ENCODE measurements around the gene TMBIM6. TPM values are rescaled to one million over a fixed set of nuclear protein-coding genes. Genes with fewer than 3 reads are reported as not detected.
"Not testable (repeated sequence)": the region's sequence is repeated elsewhere in the genome, so short reads cannot be mapped to it uniquely, and the experiment has no call there.

Gene TMBIM6
- total RNA-seq, 1 donor from 2014 or later: 228 TPM

GRCh38 chr12:49777341-49777740 is 36.0 kb downstream of the TMBIM6 start:
- no peak for DNase-seq

GRCh38 chr12:49777800-49778748 is 36.7 kb downstream of the TMBIM6 start:
- DNase-seq: no peak

DNA sequence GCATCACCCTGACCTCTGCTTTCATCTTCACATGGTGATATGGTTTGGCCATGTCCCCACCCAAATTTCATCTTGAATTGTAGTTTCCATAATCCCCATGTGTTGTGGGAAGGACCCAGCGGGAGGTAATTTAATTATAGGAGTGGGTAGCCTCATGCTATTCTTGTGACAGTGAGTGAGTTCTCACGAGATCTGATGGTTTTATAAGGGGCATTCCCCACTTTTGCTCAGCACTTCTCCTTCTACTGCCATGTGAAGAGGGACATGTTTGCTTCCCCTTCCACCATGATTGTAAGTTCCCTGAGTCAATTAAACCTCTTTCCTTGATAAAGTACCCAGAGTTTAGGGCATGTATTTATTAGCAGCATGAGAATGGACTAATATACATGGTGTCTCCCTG is 38.2 kb downstream of the TMBIM6 start:
- DNase-seq: no peak

DNA sequence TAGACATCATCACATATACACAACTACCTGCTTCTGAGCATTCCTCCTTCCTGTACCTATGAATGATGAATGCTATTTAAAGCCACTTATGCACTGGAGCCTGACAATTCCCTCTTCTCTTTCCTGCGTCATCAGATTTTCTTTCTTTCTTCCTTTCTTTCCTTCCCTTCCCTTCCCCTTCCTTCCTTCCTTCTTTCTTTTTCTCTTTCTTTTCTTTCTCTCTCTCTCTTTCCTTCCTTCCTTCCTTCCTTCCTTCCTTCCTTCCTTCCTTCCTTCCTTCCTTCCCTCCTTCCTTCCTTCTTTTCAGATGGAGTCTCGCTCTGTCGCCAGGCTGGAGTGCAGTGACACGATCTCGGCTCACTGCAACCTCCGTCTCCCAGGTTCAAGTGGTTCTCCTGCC is 39.6 kb downstream of the TMBIM6 start:
- not testable (repeated sequence) for DNase-seq

GRCh38 chr12:49783917-49784676 is 42.7 kb downstream of the TMBIM6 start:
- DNase-seq: peak; percentile 70

DNA sequence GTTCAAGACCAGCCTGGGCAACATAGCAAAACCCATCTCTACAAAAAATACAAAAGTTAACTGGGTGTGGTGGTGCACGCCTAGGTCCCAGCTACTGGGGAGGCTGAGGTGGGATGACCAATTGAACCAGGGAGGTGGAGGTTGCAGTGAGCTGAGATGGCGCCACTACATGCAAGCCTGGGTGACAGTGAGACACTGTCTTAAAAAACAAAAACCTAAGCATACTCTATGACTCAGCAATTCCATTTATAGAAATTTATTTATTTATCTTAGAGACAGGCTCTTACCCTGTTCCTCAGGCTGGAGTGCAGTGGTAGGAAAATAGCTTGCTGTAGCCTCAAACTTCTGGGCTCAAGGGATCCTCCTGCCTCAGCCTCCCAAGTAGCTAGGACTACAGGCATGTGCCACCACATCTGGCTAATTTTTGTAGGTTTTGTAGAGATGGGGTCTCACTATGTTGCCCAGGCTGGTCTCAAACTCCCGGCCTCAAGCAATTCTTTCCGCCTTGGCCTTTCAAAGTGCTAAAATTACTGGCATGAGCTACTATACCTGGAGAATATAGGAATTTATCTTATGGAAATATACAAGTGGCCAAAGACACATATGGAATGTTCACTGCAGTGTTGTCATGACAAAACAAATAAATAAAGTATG is 43.5 kb downstream of the TMBIM6 start:
- no peak for DNase-seq

DNA sequence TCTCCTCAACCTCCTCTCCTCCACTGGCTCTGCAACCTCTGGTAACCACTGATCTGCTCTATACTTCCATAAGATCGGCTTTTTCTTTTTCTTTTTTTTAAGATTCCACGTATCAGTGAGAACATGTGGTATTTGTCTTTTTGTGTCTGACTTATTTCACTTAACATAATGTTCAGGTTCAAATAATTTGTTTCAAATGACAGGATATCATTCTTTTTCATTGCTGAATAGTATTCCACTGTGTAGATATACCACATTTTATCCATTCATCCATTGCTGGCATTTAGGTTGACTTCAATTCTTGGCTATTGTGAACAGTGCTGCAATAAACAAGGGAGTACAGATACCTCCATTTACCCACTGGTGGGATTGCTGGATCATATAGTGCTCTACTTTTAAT is 46.3 kb downstream of the TMBIM6 start:
- no peak for DNase-seq

DNA sequence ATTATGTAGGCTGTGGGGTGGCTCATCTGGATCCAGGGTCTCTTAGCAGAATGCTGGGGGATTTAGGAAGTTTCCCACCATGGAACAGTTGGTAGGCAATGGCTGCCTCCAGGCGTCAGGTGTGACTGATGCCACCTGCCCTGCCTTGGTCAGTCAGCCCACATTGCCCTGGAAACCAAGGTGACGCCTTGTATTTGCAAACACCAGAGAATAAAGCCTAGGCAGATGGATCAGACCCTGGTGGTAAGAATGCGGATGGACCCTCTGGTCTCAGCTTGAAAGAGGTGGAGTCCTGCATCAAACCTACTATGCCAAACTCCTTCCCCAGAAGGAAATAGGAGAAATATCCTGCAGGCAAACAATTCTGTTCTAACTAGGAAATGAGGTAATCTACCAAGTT is 48.6 kb downstream of the TMBIM6 start:
- no peak for DNase-seq

GRCh38 chr12:49790741-49791555 is 49.6 kb downstream of the TMBIM6 start:
- no peak for DNase-seq

DNA sequence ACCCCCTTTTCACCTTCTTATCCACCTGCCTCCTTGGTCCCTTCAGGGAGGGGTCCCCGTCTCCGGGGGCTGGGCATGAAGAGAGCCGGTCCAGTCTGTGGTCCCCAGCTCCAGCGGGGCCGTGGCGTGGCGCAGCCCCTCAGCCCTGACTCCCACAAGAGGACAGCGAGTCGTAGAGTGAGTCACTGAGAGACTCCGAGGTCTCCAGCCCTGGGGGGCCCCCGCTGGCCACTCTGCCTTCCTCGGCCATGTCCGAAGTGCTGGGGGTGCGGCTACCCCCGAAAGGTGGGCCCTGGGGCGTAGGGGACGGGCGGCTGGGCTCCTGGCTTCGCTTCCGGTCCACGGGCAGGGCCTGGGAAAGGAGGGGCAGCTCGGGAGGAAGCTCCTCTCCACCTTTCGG is 50.3 kb downstream of the TMBIM6 start:
- DNase-seq: no peak

- DNase-seq: no peak
Measured at GRCh38 chr12:49792181-49792970, 51.0 kb downstream of the TMBIM6 start.

DNA sequence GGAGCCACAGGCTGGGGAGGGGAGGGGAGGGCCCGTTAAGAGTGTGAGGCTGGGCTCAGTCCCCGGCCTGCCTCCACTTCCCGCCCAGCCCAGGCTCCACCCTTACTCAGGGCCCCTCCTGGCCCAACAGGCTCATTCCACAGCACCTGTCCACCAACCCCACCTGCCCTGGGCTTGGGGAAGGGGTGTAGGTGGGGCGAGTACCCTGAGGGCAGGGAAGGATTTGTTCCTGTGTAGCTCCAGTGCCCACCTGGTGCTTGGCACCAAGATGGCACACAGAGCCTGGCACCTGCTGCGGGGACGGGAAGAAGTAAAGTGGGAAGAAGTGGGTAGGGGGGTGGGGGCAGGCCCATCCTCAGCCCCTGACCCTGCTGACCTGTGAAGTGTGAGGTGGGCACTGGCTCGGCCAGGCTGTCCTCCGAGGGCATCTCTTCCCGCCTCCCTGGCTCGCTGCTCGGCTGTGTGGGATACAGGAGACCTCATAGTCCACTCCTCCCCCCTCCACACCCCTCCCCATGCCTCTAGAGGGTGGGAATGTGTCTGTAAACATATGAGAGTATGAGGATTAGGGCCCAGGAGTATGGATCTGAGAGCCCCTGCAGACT is 51.7 kb downstream of the TMBIM6 start:
- DNase-seq: no peak

DNA sequence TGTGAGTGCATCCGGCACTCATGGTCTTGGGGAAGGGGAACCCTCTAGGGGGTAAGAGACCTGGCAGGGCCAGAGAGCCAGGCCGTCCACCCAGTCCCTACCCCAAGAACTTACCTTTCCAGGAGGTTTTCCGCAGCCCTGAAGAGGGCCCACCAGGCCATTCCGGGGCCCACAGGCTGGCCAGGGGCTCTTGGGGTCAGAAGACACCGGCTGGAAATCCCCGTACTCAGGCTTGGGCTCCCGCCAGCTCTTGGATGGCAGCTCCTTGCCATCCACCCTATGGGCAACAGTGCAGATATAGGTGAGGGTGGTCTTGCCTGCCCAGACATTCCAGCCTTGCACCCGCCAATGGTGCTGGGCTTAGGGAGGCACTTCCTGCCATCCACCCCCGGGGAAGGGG is 52.3 kb downstream of the TMBIM6 start:
- DNase-seq: no peak

- DNase-seq: no peak
Measured at GRCh38 chr12:49794021-49794420, 52.7 kb downstream of the TMBIM6 start.

DNA sequence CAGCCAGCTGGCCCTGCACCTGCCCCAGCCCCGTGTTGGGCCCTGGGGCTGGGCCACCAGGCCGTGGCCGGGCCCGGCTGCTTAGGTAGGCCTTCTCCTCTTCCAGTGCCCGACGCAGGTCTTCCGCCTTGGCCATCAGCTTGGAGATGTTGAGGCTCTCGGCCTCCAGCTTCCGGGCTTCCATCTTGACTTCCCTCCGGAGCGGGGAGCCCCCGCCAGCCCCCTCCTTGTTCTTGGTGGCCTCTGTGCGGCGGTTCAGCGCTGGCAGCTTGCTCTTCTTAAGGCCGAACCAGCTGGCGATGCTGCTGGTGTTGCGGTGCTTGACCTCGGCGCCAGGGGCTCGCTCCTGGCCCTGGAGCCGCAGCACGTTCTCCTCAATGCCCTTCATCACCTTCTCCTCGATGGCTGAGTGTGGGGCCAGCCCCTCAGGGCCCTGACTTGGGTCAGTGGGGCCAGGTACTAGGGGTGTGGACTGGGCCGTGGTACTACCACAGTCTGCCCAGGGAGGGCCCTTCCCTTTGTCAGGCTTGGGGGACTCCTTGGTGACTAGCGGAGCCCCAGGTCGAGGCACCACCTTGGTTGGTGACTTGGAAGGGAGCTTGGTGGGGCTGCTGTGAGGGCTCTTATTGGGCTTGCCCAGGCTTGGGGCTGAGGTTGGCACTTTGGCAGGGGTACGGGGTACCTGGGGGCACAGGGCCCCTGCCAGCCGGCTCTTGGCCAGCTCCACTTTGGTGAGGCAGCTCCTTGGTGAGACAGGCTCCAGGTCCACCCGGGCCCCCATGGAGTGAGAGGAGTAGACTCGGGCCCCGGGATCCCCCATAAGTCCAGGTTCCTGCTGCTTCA is 53.7 kb downstream of the TMBIM6 start:
- DNase-seq: no peak

- DNase-seq: no peak
Measured at GRCh38 chr12:49795654-49796105, 54.3 kb downstream of the TMBIM6 start.

- DNase-seq: no peak
Measured at GRCh38 chr12:49796155-49796554, 54.8 kb downstream of the TMBIM6 start.

DNA sequence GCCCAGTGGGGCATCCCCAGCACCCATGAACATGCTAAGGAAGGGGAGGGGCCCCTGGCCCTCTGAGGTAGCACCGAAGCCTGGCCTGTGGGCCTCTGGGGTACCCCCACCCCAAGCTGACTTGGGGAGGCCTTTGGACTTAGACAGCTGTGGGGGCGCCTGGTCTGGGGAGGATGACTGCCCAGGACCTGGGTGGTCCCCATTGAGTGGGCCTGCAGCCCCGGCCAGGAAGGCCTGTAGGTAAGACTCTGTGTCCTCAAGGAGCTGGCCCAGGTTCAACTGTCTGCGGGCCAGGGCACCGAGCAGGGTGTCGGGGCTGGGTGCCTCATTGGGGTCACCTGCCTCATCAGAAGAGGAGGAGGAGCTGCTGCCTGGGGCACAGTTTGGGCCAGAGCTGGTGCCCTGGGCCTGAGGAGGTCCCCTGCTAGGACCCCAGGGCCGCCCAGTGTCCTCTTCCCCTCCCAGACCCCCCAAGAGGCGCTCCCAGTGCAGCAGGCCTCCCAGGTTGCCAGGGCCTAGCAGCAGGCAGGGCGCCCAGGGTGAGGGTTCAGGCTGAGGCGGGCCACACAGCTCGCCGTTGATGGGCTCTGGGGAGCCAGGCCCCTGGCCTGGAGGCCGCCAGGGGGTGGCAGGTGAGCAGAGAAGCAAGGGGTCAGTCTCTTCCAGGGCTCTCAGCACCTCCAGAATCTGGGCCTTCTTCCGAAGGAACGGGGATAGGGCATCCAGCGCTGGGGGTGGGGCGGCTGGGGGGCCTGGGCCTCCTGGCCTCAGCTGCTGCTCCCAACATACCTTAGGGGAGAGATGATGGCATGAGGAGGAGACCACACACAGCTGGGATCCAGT is 55.5 kb downstream of the TMBIM6 start:
- DNase-seq: no peak

- DNase-seq: no peak
Measured at GRCh38 chr12:49797449-49797776, 56.1 kb downstream of the TMBIM6 start.
